Body of pancreas (tissue), 4 donors: ENCODE data around the gene DNAJB1.

Source experiments
- POLR2A ChIP-seq, 3 donors: fragments of 450-650 bp; IDR thresholded peaks; one replicate each; pipeline ENCODE4 v1.6.1; 2016; ENCODE audit warnings: antibody characterized with exemption in 3 of 3, mild to moderate bottlenecking in 2 of 3
- TF ChIP-seq, protein P1 (sequence below), 7 experiments: fragments of 450-650 bp in 4 of 7; fragments of 200-600 bp in 3 of 7; sonication (generic) in 3 of 7; IDR thresholded peaks; one replicate each; pipeline ENCODE4 v1.5.1; 2016 to 2019; ENCODE audit warnings: antibody characterized with exemption in 7 of 7

DNA sequence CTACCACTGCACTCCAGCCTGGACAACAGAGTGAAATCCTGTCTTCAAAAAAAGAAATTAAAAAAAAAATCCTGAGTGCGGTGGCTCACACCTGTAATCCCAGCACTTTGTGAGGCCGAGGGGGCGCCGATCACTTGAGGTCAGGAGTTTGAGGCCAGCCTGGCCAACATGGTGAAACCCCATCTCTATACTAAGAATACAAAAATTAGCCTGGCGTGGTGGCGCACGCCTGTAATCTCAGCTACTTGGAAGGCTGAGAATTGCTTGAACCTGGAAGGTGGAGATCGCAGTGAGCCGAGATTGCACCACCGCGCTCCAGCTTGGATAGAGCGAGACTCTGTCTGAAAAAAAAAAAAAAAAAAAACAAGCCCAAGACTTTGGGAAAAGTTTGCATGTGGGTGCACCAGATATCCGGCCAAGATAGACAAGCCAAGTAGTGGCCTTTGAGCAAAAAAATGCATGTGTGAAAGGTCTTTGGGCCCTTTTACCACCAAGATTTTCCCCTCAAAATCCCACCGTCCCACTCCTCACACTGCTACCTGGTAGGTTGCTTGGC is 5.7 kb downstream of the DNAJB1 start:
- TF ChIP-seq POLR2A (IDR thresholded peaks at IDR 0.05), result no peak
- TF ChIP-seq, protein P1, sequence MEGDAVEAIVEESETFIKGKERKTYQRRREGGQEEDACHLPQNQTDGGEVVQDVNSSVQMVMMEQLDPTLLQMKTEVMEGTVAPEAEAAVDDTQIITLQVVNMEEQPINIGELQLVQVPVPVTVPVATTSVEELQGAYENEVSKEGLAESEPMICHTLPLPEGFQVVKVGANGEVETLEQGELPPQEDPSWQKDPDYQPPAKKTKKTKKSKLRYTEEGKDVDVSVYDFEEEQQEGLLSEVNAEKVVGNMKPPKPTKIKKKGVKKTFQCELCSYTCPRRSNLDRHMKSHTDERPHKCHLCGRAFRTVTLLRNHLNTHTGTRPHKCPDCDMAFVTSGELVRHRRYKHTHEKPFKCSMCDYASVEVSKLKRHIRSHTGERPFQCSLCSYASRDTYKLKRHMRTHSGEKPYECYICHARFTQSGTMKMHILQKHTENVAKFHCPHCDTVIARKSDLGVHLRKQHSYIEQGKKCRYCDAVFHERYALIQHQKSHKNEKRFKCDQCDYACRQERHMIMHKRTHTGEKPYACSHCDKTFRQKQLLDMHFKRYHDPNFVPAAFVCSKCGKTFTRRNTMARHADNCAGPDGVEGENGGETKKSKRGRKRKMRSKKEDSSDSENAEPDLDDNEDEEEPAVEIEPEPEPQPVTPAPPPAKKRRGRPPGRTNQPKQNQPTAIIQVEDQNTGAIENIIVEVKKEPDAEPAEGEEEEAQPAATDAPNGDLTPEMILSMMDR (IDR thresholded peaks at IDR 0.05), result no peak
